RWPE2 (cell line): ENCODE results near the gene UGT2A1.
A peak's percentile ranks its signal among the peaks of the same experiment; 100 is the strongest.

Experiments used
- ATAC-seq: fragments of 200-7000 bp; cut with Tn5 transposase; 3 replicates; pipeline ENCODE4 v1.9.1; 2021; ENCODE audit warnings: low read depth
- DNase-seq: peaks from one replicate; pipeline ENCODE4 v3.0.0-alpha.2; 2020; ENCODE audit warnings: low spot score
- H3K27ac ChIP-seq: fragments of 450-650 bp; 2 replicates; pipeline ENCODE4 v1.5.1; 2017; ENCODE audit warnings: mild to moderate bottlenecking; ENCODE audit not compliant: poor library complexity, severe bottlenecking
- H3K27me3 ChIP-seq: fragments of 250-450 bp; sonication (Bioruptor Pico); 2 replicates; pipeline ENCODE4 v1.5.1; 2021; ENCODE audit warnings: mild to moderate bottlenecking, moderate library complexity; ENCODE audit not compliant: insufficient read depth, poor library complexity, severe bottlenecking
- H3K36me3 ChIP-seq: fragments of 250-450 bp; sonication (Bioruptor Pico); 2 replicates; pipeline ENCODE4 v1.5.1; 2020; ENCODE audit warnings: low read depth, mild to moderate bottlenecking, moderate library complexity
- H3K4me1 ChIP-seq: fragments of 250-450 bp; sonication (Bioruptor Pico); 2 replicates; pipeline ENCODE4 v1.5.1; 2021; ENCODE audit warnings: mild to moderate bottlenecking, moderate library complexity; ENCODE audit not compliant: insufficient read depth, poor library complexity, severe bottlenecking
- H3K4me3 ChIP-seq: fragments of 250-450 bp; sonication (Bioruptor Pico); 2 replicates; pipeline ENCODE4 v1.5.1; 2021; ENCODE audit warnings: mild to moderate bottlenecking, moderate library complexity; ENCODE audit not compliant: severe bottlenecking
- H3K9me3 ChIP-seq: fragments of 250-450 bp; sonication (Bioruptor Pico); 2 replicates; pipeline ENCODE4 v1.5.1; 2021; ENCODE audit warnings: mild to moderate bottlenecking, moderate library complexity; ENCODE audit not compliant: severe bottlenecking
- CTCF ChIP-seq: fragments of 450-650 bp; IDR thresholded peaks from one replicate; pipeline ENCODE4 v1.5.1; 2017; ENCODE audit warnings: mild to moderate bottlenecking, moderate library complexity; ENCODE audit not compliant: poor library complexity, severe bottlenecking

The UGT2A1 gene

GRCh38 chr4:69639542-69639941 lies 13.5 kb downstream of the UGT2A1 start, which contains the start of gene UGT2A2:
Gene UGT2A2 (minus strand): TSS chr4:69639642. CDS start chr4:69639640, 2 bp downstream.
- no peaks in the 10 kb centered on the region for H3K36me3 ChIP-seq
- H3K4me3 ChIP-seq = no peak within 1 kb of the TSS
- H3K27me3 ChIP-seq = no peaks in the 10 kb centered on the region
- H3K9me3 ChIP-seq = no peaks in the 10 kb centered on the region
- no peak for TF ChIP-seq CTCF
- H3K27ac ChIP-seq = no peak within 1 kb of the TSS
- no peaks in the 10 kb centered on the region for H3K4me1 ChIP-seq
- ATAC-seq (no peak), DNase-seq (no peak)

- Histone ChIP-seq H3K27ac (no peak overlapping the region), H3K36me3 (no peaks in the 10 kb centered on the region), H3K4me1 (no peaks in the 10 kb centered on the region), H3K9me3 (no peaks in the 10 kb centered on the region), H3K4me3 (no peak overlapping the region), H3K27me3 (peaks cover 5% of the 10 kb centered on the region)
- ATAC-seq (peak; percentile 54; the same call in 1 of the 3 replicates), DNase-seq (no peak)
- peak; percentile 81 for TF ChIP-seq CTCF
Observed at GRCh38 chr4:69617083-69617694, 35.9 kb downstream of the UGT2A1 start.

GRCh38 chr4:69610484-69610883 lies 42.6 kb downstream of the UGT2A1 start:
- Histone ChIP-seq H3K9me3 (no peaks in the 10 kb centered on the region), H3K4me3 (no peak overlapping the region), H3K4me1 (no peaks in the 10 kb centered on the region), H3K27ac (no peak overlapping the region), H3K27me3 (no peaks in the 10 kb centered on the region), H3K36me3 (no peaks in the 10 kb centered on the region)
- ATAC-seq = no peak
- DNase-seq = no peak
- TF ChIP-seq CTCF = no peak

- Histone ChIP-seq H3K4me3 (no peak overlapping the region), H3K27me3 (no peaks in the 10 kb centered on the region), H3K4me1 (no peaks in the 10 kb centered on the region), H3K27ac (no peak overlapping the region), H3K9me3 (no peaks in the 10 kb centered on the region), H3K36me3 (no peaks in the 10 kb centered on the region)
- DNase-seq = no peak
- no peak for ATAC-seq
- TF ChIP-seq CTCF = no peak
Observed at GRCh38 chr4:69601065-69601464, 52.0 kb downstream of the UGT2A1 start.

GRCh38 chr4:69600013-69600412 lies 53.0 kb downstream of the UGT2A1 start:
- Histone ChIP-seq H3K27ac (no peak overlapping the region), H3K36me3 (no peaks in the 10 kb centered on the region), H3K9me3 (no peaks in the 10 kb centered on the region), H3K4me1 (no peaks in the 10 kb centered on the region), H3K27me3 (no peaks in the 10 kb centered on the region), H3K4me3 (no peak overlapping the region)
- DNase-seq = no peak
- ATAC-seq = no peak
- no peak for TF ChIP-seq CTCF
